ENCODE results near the gene PRAC1.
A peak's percentile ranks its signal among the peaks of the same experiment; 100 is the strongest.
"Not testable (repeated sequence)": the region's sequence is repeated elsewhere in the genome, so short reads cannot be mapped to it uniquely, and the experiment has no call there.

PRAC1 gene

GRCh38 chr17:48725288-48726064 lies 3.2 kb upstream of the PRAC1 start:
- DNase-seq, result no peak

GRCh38 chr17:48725004-48725287 lies 2.6 kb upstream of the PRAC1 start:
- no peak for DNase-seq

GRCh38 chr17:48724251-48725003 lies 2.1 kb upstream of the PRAC1 start:
- peak; percentile 78 for DNase-seq

DNA sequence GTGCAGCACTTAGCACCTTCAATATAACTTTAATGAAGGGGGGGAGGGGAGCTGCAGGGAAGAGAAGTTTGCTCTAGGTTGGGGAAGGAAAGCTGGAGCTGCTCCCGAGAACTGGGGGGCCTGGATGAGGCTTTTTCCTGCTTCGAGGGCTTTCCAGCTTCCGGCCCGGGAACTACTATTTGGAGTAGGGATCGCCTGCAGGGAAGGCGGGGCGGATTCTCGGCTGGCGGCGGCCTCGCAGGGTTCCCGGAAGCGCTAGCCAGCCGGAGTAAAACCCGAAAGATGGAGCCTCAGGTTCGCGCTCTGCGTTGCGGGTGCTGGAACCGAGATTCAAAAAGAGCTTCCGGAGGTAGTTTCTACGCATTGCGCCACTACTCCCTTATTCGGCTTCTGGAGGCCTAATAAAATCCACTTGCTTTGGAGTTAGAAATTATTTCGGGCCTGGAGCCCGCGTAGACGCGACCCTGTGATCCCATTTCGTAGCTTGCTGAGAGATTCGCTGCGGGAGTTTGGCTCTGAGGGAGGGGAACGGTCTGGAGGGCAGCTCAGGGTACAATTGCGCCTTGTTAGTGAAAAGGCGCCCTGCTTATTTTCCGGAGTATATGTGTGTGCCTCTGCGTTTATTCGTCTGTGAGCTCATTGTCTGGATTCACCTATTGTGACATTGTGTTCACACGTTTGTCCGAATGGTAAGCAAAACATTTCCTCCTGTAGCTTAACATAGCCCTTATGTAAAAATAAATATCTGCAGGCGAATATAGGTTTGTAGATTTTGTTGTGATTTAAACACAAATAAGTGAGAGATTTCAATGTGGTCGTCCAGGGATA lies 1.3 kb upstream of the PRAC1 start:
- no peak for DNase-seq

DNA sequence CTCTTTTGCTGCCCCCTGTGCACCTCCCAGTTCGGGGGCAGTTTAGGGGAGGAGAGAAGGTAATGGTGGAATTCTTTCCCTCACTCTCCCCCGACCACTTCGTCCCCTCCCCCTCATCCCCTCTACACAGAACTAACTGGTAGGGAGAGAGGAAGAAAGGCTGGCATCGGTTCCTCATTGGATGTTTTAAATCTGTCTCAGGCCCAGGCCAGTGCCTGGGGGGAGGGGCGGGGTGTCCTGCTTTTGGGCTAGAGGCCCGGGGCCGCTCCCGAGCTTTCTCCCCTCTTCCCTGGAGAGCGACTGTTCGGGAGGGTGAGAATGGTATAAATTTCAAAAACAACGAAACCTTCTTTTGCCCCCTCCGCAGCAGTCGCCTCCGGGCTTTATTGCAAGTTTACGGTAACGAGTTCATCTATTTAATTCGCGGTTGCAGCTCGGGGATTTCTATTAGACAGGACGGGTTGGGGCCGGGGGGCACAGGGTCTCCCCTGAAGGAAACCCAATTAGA lies 651 bp upstream of the PRAC1 start, which contains the start of gene PRAC2:
Gene PRAC2 (plus strand): TSS at position 271 of the 508 bp plus-strand sequence. CDS start 1,226 bp downstream, outside the sequence.
- no peak for DNase-seq

DNA sequence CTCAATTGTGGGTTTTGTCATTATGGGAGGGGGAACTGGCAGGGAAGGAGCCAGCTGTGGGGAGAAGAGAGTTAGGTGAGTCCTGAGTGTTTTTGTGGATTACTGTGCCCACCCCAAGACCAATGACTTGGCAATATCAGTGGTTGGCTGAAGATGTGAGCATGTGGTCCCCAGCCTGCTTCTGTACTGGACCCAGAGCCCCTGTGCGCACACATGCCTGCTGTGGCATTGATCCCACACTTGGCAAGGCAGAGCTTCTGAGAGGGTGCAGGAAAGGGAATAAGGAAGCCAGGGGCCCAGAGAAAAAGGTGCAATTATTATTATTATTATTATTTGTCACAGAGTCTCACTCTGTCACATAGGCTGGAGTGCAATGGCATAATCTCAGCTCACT lies 1.3 kb downstream of the PRAC1 start:
- DNase-seq, result no peak

- DNase-seq, result no peak
These were observed 1.9 kb downstream of the PRAC1 start for GRCh38 chr17:48720266-48721008.

DNA sequence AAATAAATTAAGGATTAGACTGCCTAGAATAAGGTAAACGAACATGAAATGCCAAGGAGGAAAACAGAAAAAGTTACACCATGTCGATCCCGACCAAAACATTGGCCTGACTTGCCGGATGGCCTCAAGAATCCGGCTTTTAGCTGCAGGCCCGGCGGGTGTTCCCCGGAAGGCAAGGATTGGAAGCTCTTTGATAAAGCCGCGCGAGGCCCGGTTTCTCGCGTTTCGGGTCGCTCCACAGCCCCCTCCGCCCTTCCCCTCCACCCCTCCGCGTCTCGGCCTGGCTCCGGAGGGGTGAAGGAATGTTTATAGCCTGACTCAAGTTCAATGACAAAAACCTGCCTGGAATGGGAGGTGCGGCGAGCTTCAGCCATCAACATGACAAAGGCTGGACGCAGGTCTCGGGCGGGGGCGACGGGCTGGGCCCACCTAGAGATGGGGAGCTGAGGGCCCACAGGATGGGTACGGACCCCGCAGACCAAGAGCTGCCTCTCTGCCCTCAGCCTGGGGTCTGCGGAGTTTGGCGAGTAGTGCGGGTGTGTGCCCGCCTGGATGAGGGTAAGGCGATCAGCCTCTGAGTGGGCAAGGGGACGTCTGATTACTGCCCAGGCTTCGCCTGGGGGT lies 2.6 kb downstream of the PRAC1 start:
- no peak for DNase-seq

DNA sequence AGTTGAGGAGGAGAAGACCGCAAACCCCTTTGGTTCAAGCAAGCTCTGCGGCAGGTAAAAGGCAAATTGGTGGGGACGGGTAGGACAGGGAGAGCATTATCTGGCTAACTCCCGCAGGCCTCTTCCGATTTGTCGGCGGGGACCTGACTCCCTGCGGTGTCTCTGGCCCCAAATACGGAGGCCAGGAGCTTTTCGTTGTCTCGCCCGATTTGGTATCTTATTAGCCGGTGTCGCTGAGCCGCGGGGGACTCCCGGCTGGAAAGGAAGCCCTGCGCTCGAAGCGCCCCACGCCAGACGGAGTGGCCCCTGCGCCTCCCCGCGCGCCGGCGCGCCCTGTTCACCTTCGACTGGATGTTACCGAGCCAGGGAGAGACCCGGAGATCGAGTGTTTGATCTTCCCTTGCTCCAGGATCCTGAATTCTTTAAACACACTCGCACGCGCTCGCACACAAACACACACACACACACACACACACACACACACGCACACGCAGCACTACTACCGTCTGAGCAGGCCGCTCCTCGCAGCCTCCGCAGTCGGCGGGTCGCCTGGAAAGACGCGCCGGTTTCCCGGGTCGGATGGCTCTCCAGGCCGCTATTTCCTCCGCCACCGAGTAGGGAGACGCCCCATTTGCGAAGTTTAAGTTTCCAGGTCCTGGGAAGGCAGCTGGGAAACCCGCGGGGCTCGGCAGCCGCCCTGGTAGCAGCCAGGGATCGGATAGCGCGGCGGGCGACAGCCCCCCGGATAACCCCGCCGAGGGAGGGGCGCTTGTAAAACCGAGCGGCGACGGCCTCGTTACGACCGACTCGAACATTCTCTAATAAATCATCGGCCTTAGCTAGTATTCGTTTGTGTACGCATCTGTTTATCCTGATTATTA lies 3.3 kb downstream of the PRAC1 start:
- no peak for DNase-seq

DNA sequence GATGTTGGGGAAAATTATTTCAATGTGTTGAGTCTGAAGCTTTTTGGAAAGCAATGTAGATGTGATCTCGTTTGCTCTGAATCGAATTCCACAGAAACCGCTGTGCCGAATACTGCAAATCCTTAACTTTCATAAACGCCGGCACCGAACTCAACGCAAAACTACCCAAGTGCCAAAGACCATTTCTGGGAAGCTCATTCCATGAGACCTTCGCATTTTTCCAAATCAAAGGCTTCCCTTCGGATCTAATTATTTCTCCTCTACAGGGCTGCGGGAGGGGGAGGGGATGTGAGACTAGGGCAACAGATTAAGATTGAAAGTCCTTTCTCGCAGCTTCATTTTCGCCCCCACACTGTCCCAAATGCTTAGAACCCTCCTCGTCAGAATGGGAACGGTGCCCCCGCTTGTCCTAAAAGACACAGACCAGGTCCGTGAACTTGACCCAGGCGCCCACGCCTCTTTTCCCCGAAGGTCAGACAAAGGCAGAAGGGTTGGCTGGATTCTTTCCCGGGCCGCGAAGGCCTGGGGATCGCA lies 4.0 kb downstream of the PRAC1 start:
- DNase-seq, result no peak

- no peak for DNase-seq
These were observed 4.7 kb downstream of the PRAC1 start for GRCh38 chr17:48717367-48718226.

DNA sequence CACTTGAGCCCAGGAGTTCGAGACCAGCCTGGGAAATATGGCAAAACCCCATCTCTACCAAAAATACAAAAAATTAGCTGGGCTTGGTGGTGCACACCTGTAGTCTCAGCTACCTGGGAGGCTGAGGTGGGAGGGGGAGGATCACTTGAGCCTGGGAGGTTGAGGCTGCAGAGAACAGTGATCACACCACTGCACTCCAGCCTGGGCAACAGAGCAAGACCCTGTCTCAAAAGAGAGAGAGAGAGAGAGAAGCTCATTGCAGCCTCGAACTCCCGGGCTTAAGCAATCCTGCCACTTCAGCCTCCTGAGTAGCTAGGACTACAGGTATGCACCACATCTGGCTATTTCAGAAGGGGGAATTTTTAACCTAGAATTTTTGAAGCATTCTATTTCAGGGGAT lies 5.8 kb downstream of the PRAC1 start:
- not testable (repeated sequence) for DNase-seq

GRCh38 chr17:48715496-48716399 lies 6.6 kb downstream of the PRAC1 start:
- no peak for DNase-seq

DNA sequence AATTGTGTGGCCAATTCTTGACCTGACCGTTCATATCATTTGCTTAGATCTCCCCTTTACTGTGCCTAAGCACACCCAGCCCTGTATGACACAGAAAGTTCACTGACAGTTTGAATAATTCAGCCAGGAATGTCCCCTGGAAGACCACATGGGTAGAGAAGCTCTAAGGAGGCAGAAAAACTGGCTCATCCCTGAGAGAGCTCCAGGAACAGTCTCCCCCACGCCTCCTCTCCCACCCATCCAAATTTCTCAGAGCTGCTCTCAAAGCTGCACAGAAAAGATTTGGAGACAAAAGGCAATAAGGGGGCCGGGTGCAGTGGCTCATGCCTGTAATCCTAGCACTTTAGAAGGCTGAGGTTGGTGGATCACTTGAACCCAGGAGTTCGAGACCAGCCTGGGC lies 11.2 kb downstream of the PRAC1 start:
- no peak for DNase-seq

DNA sequence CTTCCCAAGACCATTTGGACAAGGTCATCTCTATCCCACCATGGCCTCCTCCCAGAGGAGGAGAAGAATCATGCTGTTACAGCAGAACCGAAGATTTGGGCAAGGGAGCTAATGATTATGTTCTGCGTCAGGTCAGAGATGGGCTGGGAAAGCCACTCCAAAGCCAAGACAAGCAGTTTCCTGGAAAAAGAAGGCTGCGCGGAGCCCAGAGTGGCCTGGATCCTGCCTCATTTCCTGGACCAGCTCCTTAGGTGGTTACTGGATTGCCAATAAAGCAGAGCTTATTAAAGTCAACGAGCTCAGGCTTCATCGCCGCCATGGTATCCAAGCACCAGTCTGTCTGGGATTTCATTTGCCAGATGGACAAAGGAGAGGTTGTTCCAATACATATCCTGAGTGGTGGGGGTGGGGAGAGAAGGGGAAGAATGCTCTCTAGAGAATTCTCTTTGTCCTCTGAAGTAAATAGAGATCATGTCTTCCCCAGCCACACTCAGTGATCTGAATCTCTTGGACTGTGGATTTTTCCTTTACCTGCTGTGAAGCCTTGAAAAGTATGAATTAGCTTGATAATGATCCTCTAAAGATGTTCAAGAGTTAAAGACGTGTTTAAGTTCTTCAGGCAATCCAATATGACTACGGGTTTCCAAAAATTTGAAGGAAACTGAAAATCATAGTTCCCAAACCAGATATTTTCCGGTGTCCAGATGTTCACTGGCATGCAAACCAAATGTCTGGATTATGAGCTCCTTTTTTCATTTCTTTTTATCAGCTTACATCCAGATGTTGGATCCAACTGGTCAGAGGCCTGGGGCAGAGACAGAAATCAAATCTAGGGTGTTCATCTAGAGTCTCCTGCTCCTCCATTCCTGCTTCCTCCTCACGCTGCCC lies 17.7 kb downstream of the PRAC1 start:
- no peak for DNase-seq

DNA sequence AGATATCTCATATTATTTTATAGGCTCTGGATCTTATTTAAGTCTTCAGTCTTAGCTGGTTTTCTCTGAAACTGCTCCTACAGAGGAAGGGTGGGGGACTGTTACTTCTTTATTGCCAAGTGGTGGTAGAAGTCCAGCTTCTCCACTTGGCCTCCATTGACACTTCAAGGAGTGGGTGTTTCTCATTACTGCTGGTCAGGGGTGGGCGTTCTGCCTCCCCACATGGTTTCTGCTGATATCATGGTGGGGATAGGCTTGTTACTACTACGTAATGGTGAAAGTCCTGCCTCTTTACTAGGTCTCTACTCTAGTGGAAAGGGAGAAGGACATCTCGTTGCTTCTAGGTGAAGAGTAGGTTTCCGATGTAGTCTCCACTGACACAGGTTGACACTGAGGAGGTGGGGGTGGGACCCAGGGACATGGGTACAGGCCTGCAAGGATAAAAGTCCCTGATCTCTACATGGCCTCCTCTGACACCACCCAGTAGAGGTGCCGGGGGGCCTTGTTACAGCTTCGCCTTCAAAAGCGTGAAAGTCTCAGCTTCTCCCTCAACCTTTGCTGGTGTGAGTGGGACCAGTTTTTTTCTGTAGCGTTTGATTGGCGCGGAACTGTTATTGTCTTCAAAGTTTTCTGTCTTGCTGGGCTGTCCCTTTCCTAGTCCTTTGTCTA lies 20.3 kb downstream of the PRAC1 start:
- DNase-seq, result no peak

DNA sequence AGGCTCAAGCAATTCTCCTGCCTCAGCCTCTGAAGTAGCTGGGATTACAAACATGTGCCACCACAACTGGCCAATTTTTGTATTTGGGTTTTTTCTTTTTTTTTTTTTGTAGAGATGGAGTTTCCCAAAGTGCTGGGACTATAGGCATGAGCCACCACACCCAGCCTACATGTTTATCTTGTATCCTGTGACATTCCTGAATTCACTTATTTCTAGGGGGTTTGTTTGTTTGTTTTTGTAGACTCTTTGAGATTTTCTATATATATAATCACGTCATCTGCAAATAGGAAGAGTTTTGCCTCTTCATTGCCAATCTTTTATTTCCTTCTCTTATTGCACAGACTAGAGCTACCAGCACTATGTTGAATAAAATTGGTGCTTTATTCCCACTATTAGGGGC lies 29.1 kb downstream of the PRAC1 start:
- DNase-seq, result no peak

Measured in DMS53 (cell line).